CD4-positive, alpha-beta T cell treated with Interleukin-15 for 4 hours (primary cell): ENCODE results near the gene GGT6.

Experiments
- DNase-seq: peaks from one replicate; pipeline ENCODE4 v3.0.0-alpha.2; 2020; ENCODE audit warnings: low spot score

The GGT6 gene

DNA sequence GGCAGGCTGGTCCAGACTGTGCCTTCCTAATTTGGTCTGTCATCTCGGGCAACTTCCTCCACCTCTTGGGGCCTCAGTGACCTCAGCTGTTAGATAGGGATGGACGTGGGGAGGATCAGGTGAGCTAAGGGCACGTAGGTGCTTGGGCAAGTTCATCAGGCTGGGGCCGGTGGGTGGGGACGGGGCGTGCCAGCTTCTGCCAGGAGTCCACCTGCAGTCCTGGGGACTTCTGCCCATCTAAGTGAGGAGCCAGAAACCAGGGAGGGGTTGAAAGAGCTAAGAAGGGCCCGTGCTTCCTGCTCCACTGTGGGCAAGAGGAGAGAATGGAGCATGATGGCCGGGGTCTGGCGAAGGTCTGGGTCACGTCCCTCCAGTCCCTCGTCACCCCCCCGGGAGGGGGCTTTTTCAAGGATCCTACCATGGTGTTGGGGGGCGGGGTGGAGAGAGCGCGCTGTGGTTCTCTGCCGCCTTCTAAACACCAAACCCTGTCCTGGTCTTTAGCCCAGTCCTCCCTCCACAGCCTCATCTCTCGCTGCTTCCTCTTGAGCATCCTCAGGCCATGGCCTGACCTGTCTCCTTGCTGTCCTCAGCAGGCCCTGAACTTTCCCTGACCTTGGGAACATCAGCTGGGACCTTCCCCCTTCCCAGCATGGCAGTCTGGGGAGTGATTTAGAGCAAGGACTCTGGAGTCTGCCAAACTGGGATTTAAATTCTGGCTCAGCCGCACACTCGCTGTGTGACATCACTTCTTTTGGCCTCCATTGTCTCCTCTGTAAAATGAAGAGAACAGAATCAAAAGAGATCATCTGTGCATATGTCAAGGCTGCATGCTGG, 40.1 kb downstream of the GGT6 start:
- DNase-seq: no peak

DNA sequence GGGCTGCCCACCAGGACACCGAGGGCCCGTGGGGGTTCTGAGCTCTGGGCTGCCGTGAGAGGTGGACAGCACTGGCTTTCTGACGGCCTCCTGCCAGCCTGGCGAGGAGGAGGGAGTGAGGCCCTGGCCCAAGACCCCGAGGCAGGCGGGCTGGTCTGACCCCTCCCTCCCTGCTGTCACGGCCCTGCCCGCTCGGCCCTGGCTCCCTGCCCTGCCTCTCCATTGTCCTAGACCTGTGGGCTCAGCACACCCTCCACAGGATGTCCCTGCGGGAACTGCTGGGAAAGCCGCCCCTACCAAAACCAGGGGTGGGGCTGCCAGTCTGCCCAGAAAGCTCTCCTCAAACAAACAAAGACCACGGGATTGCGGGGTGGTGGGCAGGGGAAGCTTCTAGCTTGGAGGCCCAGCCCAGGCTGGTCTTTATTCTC, 41.0 kb downstream of the GGT6 start:
- DNase-seq: no peak

DNA sequence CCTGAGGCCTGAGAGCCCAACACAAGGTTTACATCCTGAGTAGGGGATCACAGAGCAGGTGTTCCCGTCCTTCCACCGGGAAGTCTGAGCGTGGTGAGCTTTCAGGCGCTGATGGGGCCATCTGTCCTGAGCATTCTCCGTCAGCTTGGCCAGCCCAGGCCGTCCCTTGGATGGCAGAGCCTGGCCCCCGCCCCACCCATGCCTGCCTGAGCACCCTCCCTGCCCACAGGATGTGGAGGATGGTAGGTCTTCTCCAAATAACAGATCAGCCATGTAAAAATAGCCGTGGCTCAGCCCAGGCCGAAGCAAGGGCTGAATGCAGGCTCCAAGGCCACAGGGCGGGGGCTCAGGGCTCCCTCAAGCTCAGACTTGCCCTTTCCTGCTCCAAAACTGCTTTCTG, 41.5 kb downstream of the GGT6 start:
- DNase-seq: no peak

DNA sequence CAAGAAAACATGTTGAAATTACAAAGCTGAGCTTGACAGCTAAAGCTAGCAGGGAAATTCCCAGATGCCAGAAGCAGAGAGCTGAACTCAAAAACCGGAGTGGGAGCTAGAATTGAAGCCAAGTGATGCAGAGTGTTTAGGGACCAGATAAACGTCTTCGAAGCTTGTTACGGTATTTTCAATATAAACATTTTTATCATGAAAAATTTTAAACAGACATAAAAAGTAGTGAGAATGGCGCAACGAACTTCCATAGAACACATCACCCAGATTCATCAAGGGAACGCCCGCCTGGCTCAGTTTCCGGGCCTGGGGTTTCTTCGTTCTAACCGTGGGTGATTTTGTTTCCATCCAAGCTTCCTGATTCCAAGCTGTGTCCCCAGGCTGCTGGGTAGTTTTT, 43.6 kb downstream of the GGT6 start:
- no peak for DNase-seq

DNA sequence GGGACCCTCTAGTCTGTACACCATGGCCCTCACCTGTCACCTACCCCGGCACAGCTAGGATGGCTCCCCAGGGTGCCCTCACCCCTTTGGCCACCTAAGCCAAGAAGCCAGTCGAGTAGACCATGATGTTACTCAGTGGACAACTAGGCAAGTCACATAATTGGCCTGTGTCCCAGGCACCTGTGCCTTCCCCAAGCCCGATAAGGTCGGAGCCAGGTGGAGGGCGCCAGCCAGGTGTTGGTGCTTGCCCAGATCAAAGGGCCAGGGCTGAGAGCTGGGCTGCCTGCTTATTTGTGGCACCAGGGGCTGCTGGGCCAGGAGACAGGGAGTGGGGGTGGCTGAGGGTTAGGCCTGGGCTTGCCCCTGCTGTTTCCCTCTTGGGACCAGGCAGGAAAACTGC, 44.9 kb downstream of the GGT6 start:
- no peak for DNase-seq

DNA sequence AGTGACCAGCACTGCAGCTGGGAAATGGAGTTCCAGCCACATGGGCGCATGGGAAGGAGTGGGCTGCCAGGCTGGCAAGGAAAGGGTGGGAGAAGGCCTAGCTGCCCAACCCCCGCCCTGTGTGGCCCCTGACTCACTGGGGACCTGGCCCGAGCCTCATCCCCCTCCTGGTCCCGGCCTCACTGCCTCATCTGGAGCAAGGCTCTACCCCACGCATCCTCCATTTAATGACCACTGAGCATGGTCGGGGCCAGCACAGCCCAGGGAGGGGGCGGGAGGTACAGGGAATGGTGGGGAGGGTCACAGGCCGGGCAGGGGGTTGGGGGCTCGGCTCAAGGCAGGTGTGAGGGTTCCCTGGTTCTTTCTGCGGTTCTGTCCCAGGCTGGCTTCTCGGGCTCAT, 45.6 kb downstream of the GGT6 start:
- no peak for DNase-seq

DNA sequence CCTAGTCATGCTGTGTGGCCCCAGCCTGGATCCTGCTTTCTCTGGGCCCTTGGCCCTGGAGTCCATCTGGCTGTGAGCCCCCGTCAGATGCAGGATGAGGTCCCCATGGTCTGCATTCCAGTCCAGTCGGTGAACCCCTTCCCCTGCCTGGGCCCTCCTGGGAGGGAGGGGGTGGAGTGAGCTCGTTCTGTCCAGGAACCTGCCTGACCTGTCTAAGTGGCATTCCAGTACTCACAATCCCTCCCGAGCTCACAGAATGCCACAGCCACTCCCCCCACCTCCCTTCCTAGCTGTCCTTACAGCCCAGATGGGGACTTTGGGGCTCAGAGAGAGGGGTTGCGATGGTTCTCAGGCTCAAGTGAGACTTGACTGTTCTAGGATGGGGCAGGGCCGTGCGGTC, 46.2 kb downstream of the GGT6 start:
- DNase-seq: no peak

DNA sequence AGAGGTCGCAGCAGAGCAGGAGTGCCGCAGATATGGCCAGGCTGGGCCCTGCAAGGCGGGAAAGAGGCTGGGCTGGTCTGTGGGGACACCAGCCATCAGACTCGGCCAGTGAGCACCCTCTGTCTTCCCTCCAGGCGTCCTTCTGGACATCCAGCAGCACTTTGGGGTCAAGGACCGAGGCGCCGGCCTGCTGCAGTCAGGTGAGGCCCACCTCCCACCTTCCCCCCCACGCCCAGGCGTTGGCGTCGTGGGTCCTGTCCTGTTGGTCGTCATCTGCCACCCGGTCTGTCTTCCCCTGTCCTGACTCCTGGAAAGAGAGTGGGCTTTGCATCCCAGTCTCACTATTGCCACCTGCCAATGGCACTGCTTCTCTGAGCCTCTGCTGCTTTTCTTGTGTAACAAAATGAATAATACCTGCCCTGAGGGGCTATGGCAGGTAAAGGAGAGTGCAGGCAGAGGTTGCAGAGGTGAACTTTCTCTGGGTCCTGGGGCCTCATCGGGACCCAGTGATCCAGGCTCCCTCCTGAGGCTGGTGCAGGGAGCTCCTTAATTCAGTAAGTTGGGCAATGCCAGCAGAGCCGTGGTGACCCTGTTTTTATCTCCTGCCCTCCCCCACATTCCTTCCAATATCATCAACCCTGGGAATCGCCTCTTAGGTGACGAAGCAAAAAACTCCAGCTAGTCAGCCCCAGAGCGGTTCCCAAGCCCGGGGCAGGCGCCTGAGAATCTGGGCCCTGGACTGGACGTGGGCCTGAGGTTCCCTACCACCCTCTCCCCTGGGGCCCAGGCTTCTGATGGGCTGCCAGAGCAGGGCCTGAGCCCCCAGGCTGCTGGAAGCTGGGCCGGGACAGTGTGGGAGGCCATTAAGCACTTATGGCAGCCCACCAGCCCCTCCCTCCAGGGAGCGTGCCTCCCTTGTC, 47.0 kb downstream of the GGT6 start:
- no peak for DNase-seq

DNA sequence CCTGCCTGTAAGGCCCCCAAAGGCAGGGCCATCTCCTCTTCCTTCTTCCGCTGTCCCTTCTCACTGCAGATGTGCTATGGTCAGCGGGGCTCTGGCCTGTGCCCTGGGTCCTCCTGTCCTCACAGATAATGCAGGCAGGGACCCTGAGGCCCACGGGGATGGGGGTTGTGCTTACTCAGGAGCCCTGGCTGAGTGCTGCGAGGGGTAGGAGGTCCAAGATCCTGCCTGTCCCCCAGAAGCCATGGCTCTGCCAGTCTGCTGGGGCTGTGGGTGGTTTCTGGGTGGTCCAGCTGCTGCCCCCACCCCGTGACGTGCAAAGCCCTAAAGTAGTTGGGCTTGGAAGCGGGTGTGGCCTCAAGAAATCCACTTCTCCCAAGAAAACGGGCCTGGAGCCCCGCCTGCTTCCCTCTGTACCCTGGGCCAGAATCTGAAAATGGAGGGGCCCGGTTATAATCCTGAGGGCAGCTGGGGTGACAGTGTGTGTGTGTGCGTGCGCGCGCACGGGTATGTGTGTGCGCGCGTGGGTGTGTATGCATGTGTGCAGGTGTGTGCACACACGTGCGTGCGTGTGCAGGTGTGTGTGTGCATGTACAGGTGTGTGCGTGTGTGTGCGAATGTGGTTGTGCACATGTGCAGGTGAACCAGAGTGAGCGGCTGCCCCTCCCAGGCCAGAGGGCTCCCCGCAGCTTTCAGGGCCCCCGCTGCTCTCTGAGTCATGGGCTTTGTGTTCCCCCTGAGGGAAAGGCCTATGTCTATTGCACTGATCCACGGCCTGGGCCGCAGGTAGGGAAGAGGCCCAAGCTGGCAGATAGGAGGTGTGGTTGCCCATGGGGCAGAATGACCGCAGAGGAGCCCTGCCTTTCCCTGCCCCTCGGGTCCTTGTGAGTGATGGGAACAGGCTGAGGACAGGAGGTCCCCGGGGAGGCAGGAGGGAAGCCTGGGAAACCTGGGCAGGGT, 47.9 kb downstream of the GGT6 start:
- DNase-seq: no peak

DNA sequence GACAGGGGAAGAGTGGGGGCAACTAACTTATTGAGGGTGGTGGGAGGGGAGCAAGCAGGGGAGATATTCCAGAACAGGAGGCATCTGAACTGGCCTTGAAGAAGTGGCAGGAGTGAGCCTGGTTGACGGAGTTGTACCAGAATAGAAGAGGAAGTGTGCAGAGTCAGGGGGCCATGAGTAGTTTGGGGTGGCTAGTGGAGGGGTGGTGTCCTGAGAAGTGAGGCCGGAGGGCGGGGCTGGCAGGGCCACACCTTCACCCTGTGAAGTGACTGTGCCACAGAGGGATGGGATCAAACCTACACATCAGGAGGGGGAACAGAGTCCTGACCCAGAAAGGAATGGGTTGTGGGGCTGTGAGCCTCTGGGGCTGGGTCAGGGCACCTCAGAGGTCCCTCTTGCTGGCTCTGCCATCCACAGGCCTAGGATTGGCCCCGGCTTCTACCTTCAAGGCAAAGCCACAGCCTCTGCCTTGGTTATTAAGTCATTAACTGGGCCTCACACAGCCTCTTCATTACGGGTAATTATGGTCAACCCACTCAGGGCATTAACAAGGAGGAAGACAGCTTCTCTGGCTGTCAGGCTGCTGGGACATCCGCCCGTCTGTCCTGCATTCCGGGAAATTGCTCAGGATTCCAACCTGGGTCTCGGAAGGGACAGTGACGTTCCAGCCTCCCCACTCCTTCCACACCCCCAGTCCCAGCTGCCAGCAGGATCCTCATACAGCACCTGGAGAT, 49.0 kb downstream of the GGT6 start:
- no peak for DNase-seq

DNA sequence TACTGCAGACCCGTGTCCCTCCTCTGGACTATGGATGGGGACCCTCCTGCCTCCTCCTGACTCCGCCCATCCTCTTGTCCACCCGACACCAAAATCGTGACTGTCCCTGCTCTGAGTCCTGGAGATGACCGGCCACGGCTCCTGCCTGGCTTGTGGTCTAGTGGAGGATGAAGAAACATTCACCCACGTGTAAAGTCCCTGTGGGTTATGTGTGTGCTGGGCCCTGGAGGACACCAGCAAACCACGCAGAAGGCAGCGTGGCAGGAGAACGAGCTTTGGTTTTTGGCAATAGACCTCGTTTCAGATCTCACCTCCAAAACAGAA, 49.8 kb downstream of the GGT6 start:
- no peak for DNase-seq

DNA sequence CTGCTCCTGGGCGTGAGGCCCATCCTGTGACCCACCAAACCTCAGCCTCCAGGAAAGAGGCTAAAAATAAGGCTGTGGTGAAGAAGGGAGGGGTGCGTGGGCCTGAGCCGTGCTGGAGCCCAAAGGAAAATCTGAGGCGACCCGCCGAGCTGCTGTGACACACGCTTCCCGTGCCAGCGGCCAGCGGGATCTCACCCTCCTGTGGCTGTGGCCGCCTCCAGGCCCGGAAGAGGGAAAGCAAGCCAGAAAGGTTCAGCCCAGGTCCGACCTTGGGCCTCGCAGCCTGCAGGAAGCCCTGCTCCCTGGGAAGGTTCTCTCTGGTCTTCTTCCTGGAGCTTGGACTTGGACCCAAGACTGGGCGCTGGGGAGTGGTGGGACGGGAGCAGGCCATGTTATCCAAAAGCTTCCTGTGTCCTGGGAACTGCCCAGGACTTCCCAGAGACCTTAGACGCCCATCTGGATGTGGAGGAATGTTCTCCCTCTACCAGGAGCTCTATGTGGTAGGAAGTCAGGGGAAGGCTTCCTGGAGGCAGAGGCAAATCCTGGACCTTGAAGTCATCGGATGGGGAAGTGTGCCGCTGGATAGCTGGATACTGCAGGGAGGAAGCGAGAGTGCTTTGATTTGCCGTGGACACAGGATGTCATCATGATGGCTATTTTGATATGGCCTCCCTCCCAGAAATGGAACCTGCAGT, 50.3 kb downstream of the GGT6 start:
- no peak for DNase-seq

DNA sequence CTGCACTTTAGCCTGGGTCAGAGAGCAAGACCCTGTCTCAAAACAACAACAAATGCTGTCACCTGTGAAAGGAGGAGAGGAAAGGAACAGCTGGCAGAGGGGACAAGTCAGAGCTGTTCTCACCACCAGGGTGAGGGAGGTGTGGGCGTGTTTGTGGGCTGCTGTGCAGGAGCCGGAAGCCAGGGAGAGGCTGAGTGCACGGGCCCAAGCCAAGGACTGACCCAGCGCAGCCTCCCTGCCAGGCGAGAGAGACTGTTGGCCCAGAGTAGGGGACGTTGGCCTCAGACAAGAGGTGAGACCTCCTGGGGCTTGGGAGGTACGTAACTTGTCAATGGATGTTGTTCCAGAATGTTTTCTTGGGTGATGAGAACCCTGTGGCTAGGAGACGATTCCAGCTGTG, 51.0 kb downstream of the GGT6 start:
- DNase-seq: no peak

DNA sequence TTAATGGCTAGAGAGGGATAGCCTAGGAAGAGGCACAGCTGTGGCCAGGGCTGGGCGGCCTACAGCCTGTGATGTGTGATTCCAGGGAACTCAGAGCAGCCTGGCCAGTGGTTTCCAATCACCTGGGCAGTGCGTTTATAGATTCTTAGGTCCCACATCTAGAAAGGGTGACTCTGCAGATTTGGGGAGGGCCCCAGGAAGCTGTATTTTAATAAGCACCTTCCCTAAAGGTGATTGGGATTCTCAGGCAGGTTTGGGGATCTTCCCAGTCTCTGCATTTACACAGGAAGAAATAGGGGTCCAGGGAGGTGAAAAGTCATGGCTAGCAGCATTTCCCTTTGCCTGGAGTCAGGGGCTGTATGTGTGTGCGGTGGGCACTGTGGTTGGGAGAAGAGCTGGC, 52.2 kb downstream of the GGT6 start:
- DNase-seq: no peak

DNA sequence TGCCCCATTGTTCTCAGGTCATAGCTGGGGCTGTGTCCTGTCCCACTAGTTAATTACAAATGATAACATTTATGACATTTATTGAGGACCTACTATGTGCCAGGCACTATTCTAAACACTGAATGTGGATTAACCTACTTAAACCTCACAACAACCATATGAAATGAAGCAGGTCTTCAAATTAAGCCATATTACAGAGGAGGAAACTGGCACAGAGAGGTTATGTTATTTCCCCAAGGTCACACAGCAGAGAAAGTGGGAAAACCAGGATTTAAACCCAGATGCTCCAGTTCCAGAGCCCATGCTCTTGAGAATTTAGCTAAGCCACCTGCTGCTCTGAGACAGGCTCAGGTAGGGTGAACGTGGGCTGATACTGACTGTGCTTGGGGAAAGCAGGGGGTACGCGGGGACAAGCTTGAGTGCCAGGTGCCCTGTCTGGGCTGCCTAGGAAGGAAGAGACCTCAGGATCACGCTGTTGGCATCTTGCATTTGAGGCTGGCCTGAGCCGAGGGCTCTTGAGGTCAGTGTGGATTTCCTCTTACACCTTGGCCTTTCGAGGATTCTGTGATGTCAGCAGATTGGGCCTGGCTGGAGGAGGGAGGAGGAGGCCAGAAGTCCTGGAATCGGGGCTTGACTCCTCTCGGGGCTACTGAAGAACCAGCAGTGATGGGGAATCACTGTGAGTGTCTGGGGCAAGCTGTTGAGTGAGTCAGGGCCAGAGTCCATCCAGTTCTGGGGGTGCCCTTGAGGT, 52.8 kb downstream of the GGT6 start:
- DNase-seq: no peak
